Neural cell (in vitro differentiated cells): Measurements from ENCODE around the gene RGS9.

Source experiments
- EP300 ChIP-seq: fragments of 450-650 bp; conservative IDR thresholded peaks from 2 replicates; pipeline ENCODE4 v1.6.1; 2014; ENCODE audit warnings: antibody characterized with exemption, mild to moderate bottlenecking, moderate library complexity; ENCODE audit not compliant: poor library complexity, severe bottlenecking
- EZH2 ChIP-seq: fragments of 200-600, 300-800 bp; shearing (Covaris generic), sonication (generic); IDR thresholded peaks from 2 replicates; pipeline ENCODE4 v1.6.1; 2014; ENCODE audit warnings: antibody characterized with exemption, low read length, borderline replicate concordance, mild to moderate bottlenecking; ENCODE audit not compliant: insufficient read depth, poor library complexity, severe bottlenecking

- TF ChIP-seq EP300 (no peak), EZH2 (no peak)
These were observed 5.9 kb upstream of the RGS9 start for GRCh38 chr17:65131240-65131639.
